LNCaP clone FGC (cell line): ENCODE data around the gene DSG4.
"Not testable (repeated sequence)": the region's sequence is repeated elsewhere in the genome, so short reads cannot be mapped to it uniquely, and the experiment has no call there.

Experiments used
- DNase-seq: peaks from one replicate; pipeline ENCODE4 v3.0.0-alpha.2; 2011; ENCODE audit warnings: low read depth
- H3K4me3 ChIP-seq: 2 replicates; pipeline ENCODE4 v1.5.1; 2011; ENCODE audit warnings: mild to moderate bottlenecking, low read depth, low read length, control low read depth
- TF ChIP-seq, protein P1 (sequence below): IDR thresholded peaks from 2 replicates; pipeline ENCODE4 v1.5.1; 2012; ENCODE audit warnings: mild to moderate bottlenecking; ENCODE audit not compliant: control insufficient read depth, insufficient read depth; ENCODE audit errors: extremely low read depth

The DSG4 gene, protein sequence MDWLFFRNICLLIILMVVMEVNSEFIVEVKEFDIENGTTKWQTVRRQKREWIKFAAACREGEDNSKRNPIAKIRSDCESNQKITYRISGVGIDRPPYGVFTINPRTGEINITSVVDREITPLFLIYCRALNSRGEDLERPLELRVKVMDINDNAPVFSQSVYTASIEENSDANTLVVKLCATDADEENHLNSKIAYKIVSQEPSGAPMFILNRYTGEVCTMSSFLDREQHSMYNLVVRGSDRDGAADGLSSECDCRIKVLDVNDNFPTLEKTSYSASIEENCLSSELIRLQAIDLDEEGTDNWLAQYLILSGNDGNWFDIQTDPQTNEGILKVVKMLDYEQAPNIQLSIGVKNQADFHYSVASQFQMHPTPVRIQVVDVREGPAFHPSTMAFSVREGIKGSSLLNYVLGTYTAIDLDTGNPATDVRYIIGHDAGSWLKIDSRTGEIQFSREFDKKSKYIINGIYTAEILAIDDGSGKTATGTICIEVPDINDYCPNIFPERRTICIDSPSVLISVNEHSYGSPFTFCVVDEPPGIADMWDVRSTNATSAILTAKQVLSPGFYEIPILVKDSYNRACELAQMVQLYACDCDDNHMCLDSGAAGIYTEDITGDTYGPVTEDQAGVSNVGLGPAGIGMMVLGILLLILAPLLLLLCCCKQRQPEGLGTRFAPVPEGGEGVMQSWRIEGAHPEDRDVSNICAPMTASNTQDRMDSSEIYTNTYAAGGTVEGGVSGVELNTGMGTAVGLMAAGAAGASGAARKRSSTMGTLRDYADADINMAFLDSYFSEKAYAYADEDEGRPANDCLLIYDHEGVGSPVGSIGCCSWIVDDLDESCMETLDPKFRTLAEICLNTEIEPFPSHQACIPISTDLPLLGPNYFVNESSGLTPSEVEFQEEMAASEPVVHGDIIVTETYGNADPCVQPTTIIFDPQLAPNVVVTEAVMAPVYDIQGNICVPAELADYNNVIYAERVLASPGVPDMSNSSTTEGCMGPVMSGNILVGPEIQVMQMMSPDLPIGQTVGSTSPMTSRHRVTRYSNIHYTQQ

DNA sequence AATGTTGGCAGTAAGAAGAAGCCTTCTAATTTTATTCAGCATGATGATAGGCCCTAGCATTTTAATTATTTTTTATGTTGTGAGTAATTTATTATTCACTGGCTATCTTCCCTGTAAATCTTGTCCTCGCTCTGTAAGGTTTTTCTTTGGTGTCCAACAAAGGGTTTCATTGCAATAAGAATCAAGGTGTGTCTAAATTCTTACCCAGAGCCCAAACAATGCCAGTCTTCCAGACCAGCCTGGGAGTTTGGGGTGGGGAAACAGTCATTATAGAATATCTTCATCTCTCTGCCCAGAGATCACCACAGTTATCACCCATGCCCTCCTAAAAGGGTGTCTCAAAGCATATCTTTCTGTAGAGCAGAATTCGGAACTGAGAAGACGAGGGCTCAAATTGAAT is at the start of gene DSG4:
Gene DSG4 (plus strand): TSS at position 301 of the 400 bp plus-strand sequence. CDS start 135 bp downstream, outside the sequence.
- TF ChIP-seq, protein P1, sequence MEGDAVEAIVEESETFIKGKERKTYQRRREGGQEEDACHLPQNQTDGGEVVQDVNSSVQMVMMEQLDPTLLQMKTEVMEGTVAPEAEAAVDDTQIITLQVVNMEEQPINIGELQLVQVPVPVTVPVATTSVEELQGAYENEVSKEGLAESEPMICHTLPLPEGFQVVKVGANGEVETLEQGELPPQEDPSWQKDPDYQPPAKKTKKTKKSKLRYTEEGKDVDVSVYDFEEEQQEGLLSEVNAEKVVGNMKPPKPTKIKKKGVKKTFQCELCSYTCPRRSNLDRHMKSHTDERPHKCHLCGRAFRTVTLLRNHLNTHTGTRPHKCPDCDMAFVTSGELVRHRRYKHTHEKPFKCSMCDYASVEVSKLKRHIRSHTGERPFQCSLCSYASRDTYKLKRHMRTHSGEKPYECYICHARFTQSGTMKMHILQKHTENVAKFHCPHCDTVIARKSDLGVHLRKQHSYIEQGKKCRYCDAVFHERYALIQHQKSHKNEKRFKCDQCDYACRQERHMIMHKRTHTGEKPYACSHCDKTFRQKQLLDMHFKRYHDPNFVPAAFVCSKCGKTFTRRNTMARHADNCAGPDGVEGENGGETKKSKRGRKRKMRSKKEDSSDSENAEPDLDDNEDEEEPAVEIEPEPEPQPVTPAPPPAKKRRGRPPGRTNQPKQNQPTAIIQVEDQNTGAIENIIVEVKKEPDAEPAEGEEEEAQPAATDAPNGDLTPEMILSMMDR, result no peak

DNA sequence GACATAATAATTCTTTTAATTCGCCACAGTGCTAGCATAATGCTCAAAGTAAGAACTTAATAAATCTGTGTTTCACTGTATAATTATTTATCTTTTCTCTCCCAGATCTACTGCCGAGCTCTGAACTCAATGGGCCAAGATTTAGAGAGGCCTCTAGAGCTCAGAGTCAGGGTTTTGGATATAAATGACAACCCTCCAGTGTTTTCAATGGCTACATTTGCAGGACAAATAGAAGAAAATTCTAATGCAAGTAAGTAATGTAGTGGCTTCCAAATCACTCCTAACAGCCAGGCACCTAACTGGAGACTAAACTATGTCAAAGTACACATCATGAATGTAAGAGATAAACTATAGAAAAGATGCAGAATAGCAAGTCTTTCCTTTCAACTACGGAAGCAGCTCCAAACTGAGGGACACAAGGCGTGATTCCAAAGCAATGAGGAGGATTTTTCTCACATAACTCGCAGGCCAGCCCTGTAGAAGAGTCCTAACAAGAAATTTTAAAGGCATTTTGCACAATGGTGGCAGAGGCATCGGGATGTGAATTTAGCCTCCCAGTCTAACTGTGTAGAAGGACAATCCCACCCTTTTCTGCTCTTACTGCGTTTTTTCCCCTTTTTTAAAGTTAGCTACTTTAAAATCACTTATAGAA is 46.7 kb upstream of the DSG4 start:
- DNase-seq, result no peak
- H3K4me3 ChIP-seq, result no peak overlapping the region
- TF ChIP-seq, protein P1, result no peak

More for the DNA sequence above, at the start of gene DSG4:
- H3K4me3 ChIP-seq, result no peak within 1 kb of the TSS
- no peak for DNase-seq

DNA sequence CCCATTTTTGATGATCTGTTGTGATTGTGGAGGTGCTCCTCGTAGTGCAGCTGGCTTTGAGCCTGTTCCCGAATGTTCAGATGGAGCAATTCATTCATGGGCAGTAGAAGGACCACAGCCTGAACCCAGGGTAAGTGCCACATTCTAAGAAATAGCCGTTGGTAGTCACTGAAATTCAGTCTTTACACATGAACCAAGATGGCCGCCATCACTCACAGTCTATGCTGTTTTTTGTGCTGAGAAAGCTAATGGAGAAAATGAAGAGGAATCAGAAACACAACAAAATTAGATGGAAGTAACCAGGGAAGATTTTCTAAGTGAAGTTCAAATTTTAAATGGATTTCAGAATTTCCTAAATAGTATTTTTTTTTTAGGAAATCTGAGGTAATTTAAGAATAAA is 33.1 kb upstream of the DSG4 start:
- no peak for DNase-seq
- no peak overlapping the region for H3K4me3 ChIP-seq
- TF ChIP-seq, protein P1, result no peak

DNA sequence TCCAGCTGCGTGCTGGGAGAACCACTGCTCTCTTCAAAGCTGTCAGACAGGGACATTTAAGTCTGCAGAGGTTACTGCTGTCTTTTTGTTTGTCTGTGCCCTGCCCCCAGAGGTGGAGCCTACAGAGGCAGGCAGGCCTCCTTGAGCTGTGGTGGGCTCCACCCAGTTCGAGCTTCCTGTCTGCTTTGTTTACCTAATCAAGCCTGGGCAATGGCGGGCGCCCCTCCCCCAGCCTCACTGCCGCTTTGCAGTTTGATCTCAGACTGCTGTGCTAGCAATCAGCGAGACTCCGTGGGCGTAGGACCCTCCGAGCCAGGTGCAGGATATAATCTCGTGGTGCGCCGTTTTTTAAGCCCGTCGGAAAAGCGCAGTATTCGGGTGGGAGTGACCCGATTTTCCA is 23.2 kb upstream of the DSG4 start:
- not testable (repeated sequence) for H3K4me3 ChIP-seq, DNase-seq

DNA sequence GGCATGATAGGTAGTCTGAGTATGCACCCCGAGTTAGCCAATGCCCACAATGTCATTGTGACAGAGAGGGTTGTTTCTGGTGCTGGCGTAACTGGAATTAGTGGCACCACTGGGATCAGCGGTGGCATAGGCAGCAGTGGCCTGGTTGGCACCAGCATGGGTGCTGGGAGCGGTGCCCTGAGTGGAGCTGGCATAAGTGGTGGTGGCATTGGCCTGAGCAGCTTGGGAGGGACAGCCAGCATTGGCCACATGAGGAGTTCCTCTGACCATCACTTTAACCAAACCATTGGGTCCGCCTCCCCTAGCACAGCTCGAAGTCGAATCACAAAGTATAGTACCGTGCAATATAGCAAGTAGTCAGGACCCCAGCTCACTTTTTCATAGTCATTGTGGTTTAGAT is 21.6 kb upstream of the DSG4 start:
- TF ChIP-seq, protein P1, result no peak
- H3K4me3 ChIP-seq, result no peak overlapping the region
- DNase-seq, result no peak

DNA sequence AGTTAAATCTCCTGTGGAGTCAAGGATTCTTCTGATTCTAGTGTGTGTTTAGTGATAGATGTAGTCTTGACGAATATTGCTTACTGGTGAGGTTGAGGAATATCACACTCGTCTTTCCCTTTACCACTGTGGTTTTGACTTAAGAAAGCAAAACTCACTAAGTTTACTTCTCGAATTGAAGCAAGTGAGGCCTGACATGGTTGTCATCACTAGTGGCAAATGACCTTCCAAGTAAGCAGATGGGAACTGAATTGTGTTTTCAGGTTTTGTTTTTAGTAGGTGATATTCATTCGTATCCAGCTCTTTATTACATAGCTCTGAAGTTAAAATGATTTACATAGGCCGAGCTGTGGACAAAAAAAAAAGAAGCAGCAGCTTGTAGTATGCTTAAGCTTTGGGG is 20.6 kb upstream of the DSG4 start:
- TF ChIP-seq, protein P1, result no peak
- no peak overlapping the region for H3K4me3 ChIP-seq
- DNase-seq, result no peak
